ENCODE measurements around the gene PTMS. TPM values are rescaled to one million over a fixed set of nuclear protein-coding genes. Genes with fewer than 3 reads are reported as not detected.

Gene PTMS
- total and polyA plus RNA-seq, 10 of the 15 experiments (the other 5 are each of a cell fraction or from before 2014, with no cell fraction given), result 2.1 to 127 (median 29.8) TPM

- peak; percentile 78 for TF ChIP-seq POLR2AphosphoS2 (IDR thresholded peaks at IDR 0.05; ENCODE audit: low read depth, low read length)
- no peak; the same call in 1 of the 2 replicates for TF ChIP-seq DPF2 (IDR thresholded peaks at IDR 0.05)
- no peak for TF ChIP-seq CEBPB (IDR thresholded peaks at IDR 0.05; ENCODE audit: borderline replicate concordance in 1 of 2, low read depth in 2 of 2, low read length in 2 of 2)
- TF ChIP-seq, protein P1, sequence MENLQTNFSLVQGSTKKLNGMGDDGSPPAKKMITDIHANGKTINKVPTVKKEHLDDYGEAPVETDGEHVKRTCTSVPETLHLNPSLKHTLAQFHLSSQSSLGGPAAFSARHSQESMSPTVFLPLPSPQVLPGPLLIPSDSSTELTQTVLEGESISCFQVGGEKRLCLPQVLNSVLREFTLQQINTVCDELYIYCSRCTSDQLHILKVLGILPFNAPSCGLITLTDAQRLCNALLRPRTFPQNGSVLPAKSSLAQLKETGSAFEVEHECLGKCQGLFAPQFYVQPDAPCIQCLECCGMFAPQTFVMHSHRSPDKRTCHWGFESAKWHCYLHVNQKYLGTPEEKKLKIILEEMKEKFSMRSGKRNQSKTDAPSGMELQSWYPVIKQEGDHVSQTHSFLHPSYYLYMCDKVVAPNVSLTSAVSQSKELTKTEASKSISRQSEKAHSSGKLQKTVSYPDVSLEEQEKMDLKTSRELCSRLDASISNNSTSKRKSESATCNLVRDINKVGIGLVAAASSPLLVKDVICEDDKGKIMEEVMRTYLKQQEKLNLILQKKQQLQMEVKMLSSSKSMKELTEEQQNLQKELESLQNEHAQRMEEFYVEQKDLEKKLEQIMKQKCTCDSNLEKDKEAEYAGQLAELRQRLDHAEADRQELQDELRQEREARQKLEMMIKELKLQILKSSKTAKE (IDR thresholded peaks at IDR 0.05; ENCODE audit: low read depth, poor library complexity, severe bottlenecking), result peak; percentile 80
- TF ChIP-seq CHD1 (IDR thresholded peaks at IDR 0.05; ENCODE audit: low read depth, low read length), result no peak
- TF ChIP-seq SMAD1 (IDR thresholded peaks at IDR 0.05; ENCODE audit: low read depth, partially characterized antibody), result peak; percentile 67
These were observed 42.4 kb upstream of the PTMS start, which contains the start of gene COPS7A (continued) for GRCh38 chr12:6723607-6724408.

DNA sequence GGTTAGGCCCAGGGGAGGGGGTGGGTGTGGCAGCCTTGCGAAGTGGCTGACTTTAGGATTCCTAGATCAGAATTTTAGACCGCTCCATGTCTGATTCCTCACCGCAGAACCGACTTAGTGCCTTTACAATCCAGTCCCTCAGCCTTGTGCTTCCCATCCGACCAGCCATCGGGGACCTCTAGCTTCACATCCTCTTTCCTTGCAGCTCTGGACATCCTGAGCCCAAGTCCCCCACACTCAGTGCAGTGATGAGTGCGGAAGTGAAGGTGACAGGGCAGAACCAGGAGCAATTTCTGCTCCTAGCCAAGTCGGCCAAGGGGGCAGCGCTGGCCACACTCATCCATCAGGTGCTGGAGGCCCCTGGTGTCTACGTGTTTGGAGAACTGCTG, 41.8 kb upstream of the PTMS start:
- WGBS (ENCODE audit: insufficient coverage, insufficient replicate concordance, low lambda C conversion rate, missing lambda C conversion rate), result under 1% methylated on average over 10 of the region's 10 CpGs
- intact Hi-C loops (cut with micrococcal nuclease; ENCODE audit: unreplicated experiment), result no loop called here
- TF ChIP-seq SMARCA5 (IDR thresholded peaks at IDR 0.05) (no peak), ZNF622 (IDR thresholded peaks at IDR 0.05) (no peak), RUNX3 (IDR thresholded peaks at IDR 0.05; ENCODE audit: low read length) (0 out of 2 replicates have a peak, but pooled peaks have one; percentile 4), SUPT20H (IDR thresholded peaks at IDR 0.05; ENCODE audit: borderline replicate concordance, control insufficient read depth, low read depth, low read length) (no peak), FOXK2 (IDR thresholded peaks at IDR 0.05) (no peak), RAD51 (IDR thresholded peaks at IDR 0.05) (no peak)
- TF ChIP-seq, protein P2, sequence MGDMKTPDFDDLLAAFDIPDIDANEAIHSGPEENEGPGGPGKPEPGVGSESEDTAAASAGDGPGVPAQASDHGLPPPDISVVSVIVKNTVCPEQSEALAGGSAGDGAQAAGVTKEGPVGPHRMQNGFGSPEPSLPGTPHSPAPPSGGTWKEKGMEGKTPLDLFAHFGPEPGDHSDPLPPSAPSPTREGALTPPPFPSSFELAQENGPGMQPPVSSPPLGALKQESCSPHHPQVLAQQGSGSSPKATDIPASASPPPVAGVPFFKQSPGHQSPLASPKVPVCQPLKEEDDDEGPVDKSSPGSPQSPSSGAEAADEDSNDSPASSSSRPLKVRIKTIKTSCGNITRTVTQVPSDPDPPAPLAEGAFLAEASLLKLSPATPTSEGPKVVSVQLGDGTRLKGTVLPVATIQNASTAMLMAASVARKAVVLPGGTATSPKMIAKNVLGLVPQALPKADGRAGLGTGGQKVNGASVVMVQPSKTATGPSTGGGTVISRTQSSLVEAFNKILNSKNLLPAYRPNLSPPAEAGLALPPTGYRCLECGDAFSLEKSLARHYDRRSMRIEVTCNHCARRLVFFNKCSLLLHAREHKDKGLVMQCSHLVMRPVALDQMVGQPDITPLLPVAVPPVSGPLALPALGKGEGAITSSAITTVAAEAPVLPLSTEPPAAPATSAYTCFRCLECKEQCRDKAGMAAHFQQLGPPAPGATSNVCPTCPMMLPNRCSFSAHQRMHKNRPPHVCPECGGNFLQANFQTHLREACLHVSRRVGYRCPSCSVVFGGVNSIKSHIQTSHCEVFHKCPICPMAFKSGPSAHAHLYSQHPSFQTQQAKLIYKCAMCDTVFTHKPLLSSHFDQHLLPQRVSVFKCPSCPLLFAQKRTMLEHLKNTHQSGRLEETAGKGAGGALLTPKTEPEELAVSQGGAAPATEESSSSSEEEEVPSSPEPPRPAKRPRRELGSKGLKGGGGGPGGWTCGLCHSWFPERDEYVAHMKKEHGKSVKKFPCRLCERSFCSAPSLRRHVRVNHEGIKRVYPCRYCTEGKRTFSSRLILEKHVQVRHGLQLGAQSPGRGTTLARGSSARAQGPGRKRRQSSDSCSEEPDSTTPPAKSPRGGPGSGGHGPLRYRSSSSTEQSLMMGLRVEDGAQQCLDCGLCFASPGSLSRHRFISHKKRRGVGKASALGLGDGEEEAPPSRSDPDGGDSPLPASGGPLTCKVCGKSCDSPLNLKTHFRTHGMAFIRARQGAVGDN (IDR thresholded peaks at IDR 0.05), result 0 out of 2 replicates have a peak, but pooled peaks have one; percentile 5

More for the DNA sequence above, 41.8 kb upstream of the PTMS start:
- no peak for FAIRE-seq
- in situ Hi-C loops (cut with MboI), result no loop called here
- Histone ChIP-seq H2AFZ (ENCODE audit: control insufficient read depth, low read depth, low read length) (peak overlapping the region; percentile 68), H3K27ac (ENCODE audit: control insufficient read depth, insufficient read depth) (peak overlapping the region; percentile 67), H3K4me1 (ENCODE audit: control insufficient read depth, insufficient read depth, low read length) (no peaks in the 10 kb centered on the region; the same call in 1 of the 2 replicates), H3K79me2 (ENCODE audit: control insufficient read depth, insufficient read depth, low read length) (peaks cover 10% of the 10 kb centered on the region), H3K9me3 (replicated peaks; ENCODE audit: control insufficient read depth, insufficient read depth, low read length) (no peaks in the 10 kb centered on the region), H3K4me2 (ENCODE audit: control insufficient read depth, insufficient read depth) (peak overlapping the region; percentile 98), H4K20me1 (ENCODE audit: control insufficient read depth, insufficient read depth) (no peaks in the 10 kb centered on the region), H3K9ac (ENCODE audit: control insufficient read depth, insufficient read depth, low read length) (peak overlapping the region; percentile 91), H3K36me3 (ENCODE audit: control insufficient read depth in 2 of 2, insufficient read depth in 2 of 2, low read length in 1 of 2) (peaks cover 4 to 8% of the 10 kb centered on the region in 2 experiments; a peak in 3 of 4 replicates), H3K27me3 (replicated peaks in 1 of 2; ENCODE audit: control insufficient read depth in 2 of 2, insufficient read depth in 2 of 2, low read length in 1 of 2) (no peaks in the 10 kb centered on the region), H3K4me3 (peak overlapping the region; percentile 78)
- no peak for DNase-seq (ENCODE audit: low read depth, low spot score)
- TSS peak; percentile 84 for BruUV-seq (replicated peaks)
- ChIA-PET CTCF (interaction anchor here (0.6 to 3.5 kb wide), 25 partner anchors 9 to 259 kb away, joined by 3 to 28 read pairs (median 4); partner anchors contain the start of genes CDCA3, MLF2, USP5 and ZNF384), RAD21 (ENCODE audit: unreplicated experiment) (interaction anchor here (1.2 to 3.3 kb wide), 9 partner anchors 21 to 127 kb away, joined by 3 to 45 read pairs (median 6); partner anchors contain the start of genes CDCA3, MLF2, PTMS and ZNF384), SMC1A (ENCODE audit: uncharacterized antibody, unreplicated experiment) (interaction anchor here (0.7 to 3.1 kb wide), 12 partner anchors 10 to 128 kb away, joined by 3 to 31 read pairs (median 5); partner anchors contain the start of genes CDCA3, MLF2, USP5 and ZNF384), POLR2A (interaction anchor here (0.6 to 3.6 kb wide), 21 partner anchors 10 to 299 kb away, joined by 3 to 53 read pairs (median 5); partner anchors contain the start of genes CDCA3, GAPDH, MLF2 and PTMS)
- ATAC-seq, result peak; percentile 59
